DND-41 (cell line): ENCODE measurements around the gene PIP4P1.

ENCODE experiments used
- ATAC-seq: fragments of 200-7000 bp; cut with Tn5 transposase; 3 replicates; pipeline ENCODE4 v1.9.1; 2021; ENCODE audit warnings: low read depth; ENCODE audit not compliant: insufficient read depth
- DNase-seq: peaks from one replicate; pipeline ENCODE4 v3.0.0-alpha.2; 2020
- H2AFZ ChIP-seq: 2 replicates; pipeline ENCODE4 v1.6.0; 2012; ENCODE audit warnings: low read depth, low read length
- H3K27ac ChIP-seq: 2 replicates; pipeline ENCODE4 v1.5.1; 2012; ENCODE audit warnings: low read length, inconsistent platforms
- H3K27me3 ChIP-seq: fragments of 200-600 bp; sonication (generic); 2 replicates; pipeline ENCODE4 v1.6.0; 2012; ENCODE audit warnings: low read length, mild to moderate bottlenecking, inconsistent platforms; ENCODE audit not compliant: insufficient read depth, poor library complexity
- H3K36me3 ChIP-seq: 2 replicates; pipeline ENCODE4 v1.5.1; 2012; ENCODE audit warnings: low read length, inconsistent platforms; ENCODE audit not compliant: insufficient read depth
- H3K4me1 ChIP-seq: 2 replicates; pipeline ENCODE4 v1.5.1; 2012; ENCODE audit warnings: mild to moderate bottlenecking, low read length; ENCODE audit not compliant: insufficient read depth
- H3K4me2 ChIP-seq: 2 replicates; pipeline ENCODE4 v1.6.0; 2012; ENCODE audit warnings: mild to moderate bottlenecking, moderate library complexity, low read length, inconsistent platforms; ENCODE audit not compliant: insufficient read depth
- H3K4me3 ChIP-seq, 2 experiments: fragments of 200-600 bp in 1 of 2; shearing (Covaris generic) in 1 of 2; 2 replicates each; pipeline ENCODE4 v1.5.1; 2012 to 2016; ENCODE audit warnings: inconsistent platforms in 2 of 2, low read length in 2 of 2, mild to moderate bottlenecking in 2 of 2, low read depth in 1 of 2, moderate library complexity in 1 of 2
- H3K79me2 ChIP-seq: 2 replicates; pipeline ENCODE4 v1.6.0; 2012; ENCODE audit warnings: low read length, inconsistent platforms; ENCODE audit not compliant: insufficient read depth
- H3K9ac ChIP-seq: 2 replicates; pipeline ENCODE4 v1.6.0; 2012; ENCODE audit warnings: low read depth, mild to moderate bottlenecking, inconsistent platforms, low read length, moderate library complexity
- H3K9me3 ChIP-seq: 2 replicates; pipeline ENCODE4 v1.5.1; 2012; ENCODE audit warnings: low read length, moderate library complexity, mild to moderate bottlenecking, inconsistent platforms; ENCODE audit not compliant: insufficient read depth, severe bottlenecking
- H4K20me1 ChIP-seq: 2 replicates; pipeline ENCODE4 v1.6.0; 2012; ENCODE audit warnings: low read length; ENCODE audit not compliant: insufficient read depth
- CTCF ChIP-seq: IDR thresholded peaks from 2 replicates; pipeline ENCODE4 v1.5.1; 2012; ENCODE audit warnings: borderline replicate concordance, low read length, moderate library complexity, mild to moderate bottlenecking; ENCODE audit not compliant: poor library complexity, severe bottlenecking; ENCODE audit errors: extremely low read depth
- EZH2 ChIP-seq: IDR thresholded peaks from 3 replicates; pipeline ENCODE4 v1.6.1; 2012; ENCODE audit warnings: borderline replicate concordance, low read depth, mild to moderate bottlenecking, moderate library complexity, low read length, inconsistent platforms; ENCODE audit not compliant: severe bottlenecking

The PIP4P1 gene

GRCh38 chr14:20418501-20418909, 42.7 kb downstream of the PIP4P1 start:
- TF ChIP-seq EZH2, result no peak
- no peak for TF ChIP-seq CTCF
- no peak overlapping the region for H3K4me2 ChIP-seq

GRCh38 chr14:20417250-20418186, 43.7 kb downstream of the PIP4P1 start:
- DNase-seq (no peak), ATAC-seq (no peak)
- TF ChIP-seq CTCF, result no peak
- no peak for TF ChIP-seq EZH2
- no peak overlapping the region for H3K9ac ChIP-seq
- no peaks in the 10 kb centered on the region for H3K36me3 ChIP-seq
- H3K27ac ChIP-seq, result no peak overlapping the region
- no peaks in the 10 kb centered on the region for H3K9me3 ChIP-seq
- no peaks in the 10 kb centered on the region for H3K27me3 ChIP-seq
- H4K20me1 ChIP-seq, result no peaks in the 10 kb centered on the region
- peaks cover 7% of the 10 kb centered on the region; the same call in 1 of the 2 replicates for H3K79me2 ChIP-seq
- H2AFZ ChIP-seq, result no peak overlapping the region
- peaks cover 24% of the 10 kb centered on the region for H3K4me1 ChIP-seq
- no peak overlapping the region for H3K4me3 ChIP-seq
- no peak overlapping the region for H3K4me2 ChIP-seq

More at GRCh38 chr14:20418501-20418909, 42.7 kb downstream of the PIP4P1 start:
- H3K27ac ChIP-seq, result no peak overlapping the region
- no peak overlapping the region for H3K9ac ChIP-seq
- H4K20me1 ChIP-seq, result no peaks in the 10 kb centered on the region
- H3K36me3 ChIP-seq, result no peaks in the 10 kb centered on the region
- peaks cover 20% of the 10 kb centered on the region for H3K4me1 ChIP-seq
- H3K27me3 ChIP-seq, result no peaks in the 10 kb centered on the region
- DNase-seq, result no peak
- no peaks in the 10 kb centered on the region for H3K79me2 ChIP-seq
- H3K4me3 ChIP-seq, result no peak overlapping the region
- no peak overlapping the region for H2AFZ ChIP-seq
- H3K9me3 ChIP-seq, result no peaks in the 10 kb centered on the region
- no peak for ATAC-seq

- H2AFZ ChIP-seq, result peak overlapping the region; percentile 89
- no peaks in the 10 kb centered on the region for H3K27me3 ChIP-seq
- peak overlapping the region; percentile 36; the same call in 1 of the 2 replicates for H3K4me2 ChIP-seq
- TF ChIP-seq CTCF, result no peak
- TF ChIP-seq EZH2, result no peak
- no peaks in the 10 kb centered on the region for H3K9me3 ChIP-seq
- H3K27ac ChIP-seq, result peak overlapping the region; percentile 23; the same call in 1 of the 2 replicates
- H3K79me2 ChIP-seq, result peaks cover 10% of the 10 kb centered on the region
- H3K4me3 ChIP-seq, result no peak overlapping the region
- no peaks in the 10 kb centered on the region for H4K20me1 ChIP-seq
- ATAC-seq (no peak), DNase-seq (no peak)
- H3K9ac ChIP-seq, result no peak overlapping the region
- H3K4me1 ChIP-seq, result peaks cover 34% of the 10 kb centered on the region
- H3K36me3 ChIP-seq, result no peaks in the 10 kb centered on the region
Measured at GRCh38 chr14:20416223-20416622, 45.0 kb downstream of the PIP4P1 start.
